Measurements from ENCODE around the gene OLFM2.
A peak's percentile ranks its signal among the peaks of the same experiment; 100 is the strongest.
"Not testable (repeated sequence)": the region's sequence is repeated elsewhere in the genome, so short reads cannot be mapped to it uniquely, and the experiment has no call there.

The OLFM2 gene

GRCh38 chr19:9823816-9824215 lies 112.5 kb downstream of the OLFM2 start:
- DNase-seq: no peak

GRCh38 chr19:9820034-9820433 lies 116.3 kb downstream of the OLFM2 start:
- DNase-seq: not testable (repeated sequence)

- no peak for DNase-seq
Measured at GRCh38 chr19:9819596-9819909, 116.8 kb downstream of the OLFM2 start.

GRCh38 chr19:9818734-9819595 lies 117.3 kb downstream of the OLFM2 start, which contains the start of gene FBXL12:
FBXL12 (minus strand) TSS chr19:9819079; CDS start chr19:9818813, 266 bp downstream.
- DNase-seq: peak; percentile 100

- DNase-seq: no peak
Measured at GRCh38 chr19:9818175-9818733, 118.1 kb downstream of the OLFM2 start.

GRCh38 chr19:9811139-9811538 lies 125.2 kb downstream of the OLFM2 start:
- DNase-seq: no peak

GRCh38 chr19:9808855-9809824 lies 127.2 kb downstream of the OLFM2 start:
- DNase-seq: no peak

GRCh38 chr19:9806803-9807202 lies 129.5 kb downstream of the OLFM2 start:
- no peak for DNase-seq

Data from activated gamma-delta T cell (primary cell).